ENCODE results near the gene AGL. TPM values are rescaled to one million over a fixed set of nuclear protein-coding genes. Genes with fewer than 3 reads are reported as not detected.

AGL gene
- total RNA-seq, 2 donors from 2014 or later = 6.3 to 10.4 TPM

DNA sequence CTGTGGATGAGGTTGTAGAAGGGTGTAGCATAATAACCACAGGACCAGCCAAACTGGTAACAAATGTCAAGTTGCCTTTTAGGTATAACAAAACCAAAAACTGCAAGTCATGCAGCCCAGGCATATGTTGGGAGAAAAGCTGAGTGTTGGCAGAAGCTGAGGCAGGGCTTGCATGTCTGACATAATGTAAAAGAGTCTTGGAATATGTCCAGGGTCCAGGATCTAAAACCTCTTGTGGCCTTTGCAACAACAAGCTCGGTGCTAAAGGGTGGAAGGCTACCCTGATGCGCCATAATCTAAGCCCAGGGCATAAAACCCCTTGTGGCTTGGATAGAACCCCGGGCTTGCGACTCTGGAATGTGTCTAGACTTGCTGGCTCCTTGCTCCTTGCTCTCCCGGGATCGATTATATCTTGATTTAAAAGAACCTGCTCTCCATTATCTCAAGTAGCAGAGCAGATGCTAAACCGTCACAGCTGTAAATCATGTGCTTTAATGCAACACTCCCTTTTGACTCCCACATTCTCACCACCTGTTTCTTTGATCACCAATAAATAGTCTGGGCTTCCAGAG, 93.1 kb downstream of the AGL start:
- H3K4me3 ChIP-seq = no peak overlapping the region
- H3K27ac ChIP-seq = no peak overlapping the region
- DNase-seq = peak in 1 of 4 donors; percentile 24
- intact Hi-C loops (cut with DNase I) = no loop called here
- TF ChIP-seq, protein P1, sequence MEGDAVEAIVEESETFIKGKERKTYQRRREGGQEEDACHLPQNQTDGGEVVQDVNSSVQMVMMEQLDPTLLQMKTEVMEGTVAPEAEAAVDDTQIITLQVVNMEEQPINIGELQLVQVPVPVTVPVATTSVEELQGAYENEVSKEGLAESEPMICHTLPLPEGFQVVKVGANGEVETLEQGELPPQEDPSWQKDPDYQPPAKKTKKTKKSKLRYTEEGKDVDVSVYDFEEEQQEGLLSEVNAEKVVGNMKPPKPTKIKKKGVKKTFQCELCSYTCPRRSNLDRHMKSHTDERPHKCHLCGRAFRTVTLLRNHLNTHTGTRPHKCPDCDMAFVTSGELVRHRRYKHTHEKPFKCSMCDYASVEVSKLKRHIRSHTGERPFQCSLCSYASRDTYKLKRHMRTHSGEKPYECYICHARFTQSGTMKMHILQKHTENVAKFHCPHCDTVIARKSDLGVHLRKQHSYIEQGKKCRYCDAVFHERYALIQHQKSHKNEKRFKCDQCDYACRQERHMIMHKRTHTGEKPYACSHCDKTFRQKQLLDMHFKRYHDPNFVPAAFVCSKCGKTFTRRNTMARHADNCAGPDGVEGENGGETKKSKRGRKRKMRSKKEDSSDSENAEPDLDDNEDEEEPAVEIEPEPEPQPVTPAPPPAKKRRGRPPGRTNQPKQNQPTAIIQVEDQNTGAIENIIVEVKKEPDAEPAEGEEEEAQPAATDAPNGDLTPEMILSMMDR (IDR thresholded peaks at IDR 0.05) = no peak
- TF ChIP-seq POLR2A (IDR thresholded peaks at IDR 0.05) = no peak
- H3K36me3 ChIP-seq (replicated peaks in 1 of 2; ENCODE audit: insufficient read depth in 1 of 2, low read depth in 2 of 2) = no peaks in the 10 kb centered on the region
- no peak for ATAC-seq
- no peaks in the 10 kb centered on the region for H3K27me3 ChIP-seq
- no peaks in the 10 kb centered on the region for H3K4me1 ChIP-seq
- 51 to 52% methylated on average over 7 of the region's 7 CpGs for WGBS, 2 donors
- no peaks in the 10 kb centered on the region for H3K9me3 ChIP-seq

DNA sequence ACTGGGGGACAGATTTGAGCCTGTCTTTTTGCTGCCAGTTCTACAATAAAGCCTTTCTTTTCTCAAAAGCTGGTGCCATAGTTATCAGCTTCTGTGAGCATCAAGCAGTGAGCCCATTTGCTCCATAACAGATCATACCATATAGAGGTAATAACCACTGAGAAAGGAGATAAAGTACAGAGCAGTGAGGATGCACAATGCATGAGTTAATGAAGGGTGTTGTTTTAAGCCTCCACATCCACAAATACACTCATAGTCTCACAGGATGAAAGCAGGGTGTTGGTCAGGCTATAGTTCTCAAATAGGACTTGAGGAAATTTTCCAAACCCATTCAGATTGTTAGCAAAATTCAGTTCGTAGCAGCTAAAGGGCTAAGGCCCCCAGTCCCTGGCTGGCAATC, 94.0 kb downstream of the AGL start:
- ATAC-seq (no peak), DNase-seq (no peak)
- Histone ChIP-seq H3K27me3 (no peaks in the 10 kb centered on the region), H3K27ac (no peak overlapping the region), H3K4me3 (no peak overlapping the region), H3K4me1 (no peaks in the 10 kb centered on the region), H3K36me3 (replicated peaks in 1 of 2; ENCODE audit: insufficient read depth in 1 of 2, low read depth in 2 of 2) (no peaks in the 10 kb centered on the region), H3K9me3 (no peaks in the 10 kb centered on the region)
- intact Hi-C loops (cut with DNase I) = no loop called here
- TF ChIP-seq, protein P1 (IDR thresholded peaks at IDR 0.05) = no peak
- TF ChIP-seq POLR2A (IDR thresholded peaks at IDR 0.05) = no peak
- 50 to 76% methylated on average over 1 of the region's 1 CpG for WGBS, 2 donors

DNA sequence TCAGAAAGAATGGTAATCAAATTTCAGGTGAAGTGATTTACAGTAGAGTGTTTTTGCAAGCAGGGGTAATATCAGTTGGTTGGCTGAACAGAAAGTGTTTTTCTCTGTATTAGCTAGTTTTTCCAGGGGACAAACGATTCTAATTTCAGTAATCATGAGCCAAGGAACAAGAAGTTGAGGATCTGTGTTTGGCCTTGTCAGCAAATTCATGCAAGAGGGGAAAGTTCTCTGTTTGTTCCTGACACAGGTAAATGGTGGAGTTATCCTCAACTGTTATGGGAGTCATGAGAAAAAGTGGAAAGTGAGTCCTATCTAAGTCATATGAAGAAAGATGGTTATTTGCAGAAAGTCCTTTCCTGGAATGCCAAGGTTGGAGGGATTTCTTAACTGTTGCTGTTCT, 95.0 kb downstream of the AGL start:
- TF ChIP-seq POLR2A (IDR thresholded peaks at IDR 0.05) = no peak
- TF ChIP-seq, protein P1 (IDR thresholded peaks at IDR 0.05) = no peak
- DNase-seq = no peak
- WGBS, 2 donors = 63 to 67% methylated on average over 1 of the region's 1 CpG
- Histone ChIP-seq H3K4me1 (no peaks in the 10 kb centered on the region), H3K27ac (no peak overlapping the region), H3K27me3 (no peaks in the 10 kb centered on the region), H3K9me3 (no peaks in the 10 kb centered on the region), H3K36me3 (replicated peaks in 1 of 2; ENCODE audit: insufficient read depth in 1 of 2, low read depth in 2 of 2) (no peaks in the 10 kb centered on the region), H3K4me3 (no peak overlapping the region)
- ATAC-seq = no peak
- intact Hi-C loops (cut with DNase I) = no loop called here

DNA sequence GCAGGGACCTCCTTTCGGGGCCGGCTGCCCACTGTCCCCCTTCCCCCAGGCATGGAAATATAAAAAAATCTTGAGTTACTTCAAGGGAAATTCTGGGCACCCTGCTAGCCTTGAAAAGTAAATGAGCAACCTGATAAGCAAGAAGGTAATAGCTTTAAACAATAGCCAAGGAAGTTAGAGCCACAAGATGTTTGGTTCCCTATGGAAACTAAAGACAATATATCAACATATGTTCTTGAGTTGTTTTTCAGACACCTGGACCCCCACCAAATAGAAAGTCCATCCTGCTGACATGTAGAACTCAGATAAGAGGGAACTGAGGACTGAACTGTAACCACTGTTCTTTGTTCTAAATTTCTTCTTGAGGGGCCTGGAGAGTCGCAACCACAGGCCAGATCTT, 100.3 kb downstream of the AGL start:
- no peaks in the 10 kb centered on the region for H3K4me1 ChIP-seq
- TF ChIP-seq POLR2A (IDR thresholded peaks at IDR 0.05) = no peak
- TF ChIP-seq, protein P1 (IDR thresholded peaks at IDR 0.05) = no peak
- intact Hi-C loops (cut with DNase I) = no loop called here
- ATAC-seq (no peak), DNase-seq (no peak)
- H3K27ac ChIP-seq = no peak overlapping the region
- H3K4me3 ChIP-seq = no peak overlapping the region
- no peaks in the 10 kb centered on the region for H3K36me3 ChIP-seq (replicated peaks in 1 of 2; ENCODE audit: insufficient read depth in 1 of 2, low read depth in 2 of 2)
- H3K27me3 ChIP-seq = no peaks in the 10 kb centered on the region
- 56 to 60% methylated on average over 3 of the region's 3 CpGs for WGBS, 2 donors
- no peaks in the 10 kb centered on the region for H3K9me3 ChIP-seq

DNA sequence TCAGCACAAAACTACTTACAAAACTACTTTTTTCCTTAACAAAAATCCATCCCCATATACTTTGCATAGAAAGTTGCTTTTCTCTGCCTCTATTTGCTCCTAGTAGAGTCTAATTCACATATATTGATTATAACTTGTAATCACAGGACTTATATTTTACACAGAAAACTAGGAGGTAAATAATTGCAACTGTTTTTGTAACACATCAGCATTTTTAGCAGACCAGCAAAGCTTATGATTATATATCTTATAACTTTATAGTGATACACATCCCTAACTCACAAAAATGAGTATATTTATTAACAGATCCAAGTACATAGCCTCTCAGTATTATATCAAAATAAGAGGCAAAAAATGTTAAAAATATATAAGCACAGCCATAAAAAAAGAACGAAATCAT, 102.4 kb downstream of the AGL start:
- 58 to 81% methylated on average over 1 of the region's 1 CpG for WGBS, 2 donors
- no peak for DNase-seq
- H3K36me3 ChIP-seq (replicated peaks in 1 of 2; ENCODE audit: insufficient read depth in 1 of 2, low read depth in 2 of 2) = no peaks in the 10 kb centered on the region

More for the DNA sequence above, 102.4 kb downstream of the AGL start:
- ATAC-seq = no peak
- Histone ChIP-seq H3K4me1 (no peaks in the 10 kb centered on the region), H3K9me3 (no peaks in the 10 kb centered on the region), H3K27ac (no peak overlapping the region), H3K27me3 (no peaks in the 10 kb centered on the region), H3K4me3 (no peak overlapping the region)
- no peak for TF ChIP-seq POLR2A (IDR thresholded peaks at IDR 0.05)
- TF ChIP-seq, protein P1 (IDR thresholded peaks at IDR 0.05) = no peak
- intact Hi-C loops (cut with DNase I) = no loop called here
